OCI-M2 (cell line): ENCODE results near the gene PROM2.

ENCODE experiments used
- DNase-seq: peaks from one replicate; lab custom pipeline; 2025; ENCODE audit not compliant: unreplicated experiment; lab: John Stamatoyannopoulos, UW

The PROM2 gene

GRCh38 chr2:95305380-95306061 lies 31.3 kb downstream of the PROM2 start:
- no peak for DNase-seq

GRCh38 chr2:95306336-95306895 lies 32.2 kb downstream of the PROM2 start:
- no peak for DNase-seq

DNA sequence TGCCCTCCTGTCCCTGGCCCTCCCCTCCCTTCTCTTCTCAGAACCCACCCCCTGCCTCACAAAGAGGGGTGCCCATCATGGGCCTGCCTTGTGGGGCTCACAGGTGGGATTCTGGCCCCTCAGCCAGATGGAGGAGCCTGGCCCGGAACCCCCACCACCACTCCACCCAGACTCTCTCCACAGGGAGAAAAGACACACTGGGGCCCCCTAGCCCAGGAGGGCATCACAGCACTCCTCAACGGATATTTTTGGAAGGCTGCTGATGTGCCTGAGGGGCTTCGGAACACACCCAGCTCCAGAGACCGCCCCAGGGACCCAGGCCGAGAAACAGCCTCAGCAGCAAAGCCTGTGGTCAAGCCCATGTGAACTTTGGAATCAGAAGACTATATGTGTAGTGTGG lies 32.8 kb downstream of the PROM2 start:
- no peak for DNase-seq

DNA sequence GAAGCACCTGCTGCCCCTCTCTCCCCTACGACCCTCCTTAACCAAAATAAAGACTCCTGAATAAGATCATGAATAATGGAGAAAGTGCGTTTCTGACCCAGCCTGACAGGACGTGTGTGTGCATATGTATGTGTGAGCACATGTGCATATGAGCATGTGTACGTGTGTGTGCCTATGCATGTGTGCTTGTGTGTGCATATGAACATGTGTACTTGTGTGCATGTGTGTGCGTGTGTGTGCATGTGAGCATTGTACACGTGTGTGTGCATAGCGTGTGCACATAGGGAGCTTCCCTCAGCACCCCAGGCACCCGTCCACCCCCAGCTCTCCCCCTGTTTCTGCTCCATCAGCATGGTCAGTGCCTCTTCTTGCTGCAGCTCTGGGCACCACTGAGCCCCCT lies 33.6 kb downstream of the PROM2 start:
- no peak for DNase-seq

- no peak for DNase-seq
Observed at GRCh38 chr2:95308426-95308990, 34.3 kb downstream of the PROM2 start.

GRCh38 chr2:95309599-95309998 lies 35.4 kb downstream of the PROM2 start:
- DNase-seq, result no peak

- DNase-seq, result no peak
Observed at GRCh38 chr2:95310216-95310615, 36.0 kb downstream of the PROM2 start.

- DNase-seq, result no peak
Observed at GRCh38 chr2:95310651-95311050, 36.4 kb downstream of the PROM2 start.

DNA sequence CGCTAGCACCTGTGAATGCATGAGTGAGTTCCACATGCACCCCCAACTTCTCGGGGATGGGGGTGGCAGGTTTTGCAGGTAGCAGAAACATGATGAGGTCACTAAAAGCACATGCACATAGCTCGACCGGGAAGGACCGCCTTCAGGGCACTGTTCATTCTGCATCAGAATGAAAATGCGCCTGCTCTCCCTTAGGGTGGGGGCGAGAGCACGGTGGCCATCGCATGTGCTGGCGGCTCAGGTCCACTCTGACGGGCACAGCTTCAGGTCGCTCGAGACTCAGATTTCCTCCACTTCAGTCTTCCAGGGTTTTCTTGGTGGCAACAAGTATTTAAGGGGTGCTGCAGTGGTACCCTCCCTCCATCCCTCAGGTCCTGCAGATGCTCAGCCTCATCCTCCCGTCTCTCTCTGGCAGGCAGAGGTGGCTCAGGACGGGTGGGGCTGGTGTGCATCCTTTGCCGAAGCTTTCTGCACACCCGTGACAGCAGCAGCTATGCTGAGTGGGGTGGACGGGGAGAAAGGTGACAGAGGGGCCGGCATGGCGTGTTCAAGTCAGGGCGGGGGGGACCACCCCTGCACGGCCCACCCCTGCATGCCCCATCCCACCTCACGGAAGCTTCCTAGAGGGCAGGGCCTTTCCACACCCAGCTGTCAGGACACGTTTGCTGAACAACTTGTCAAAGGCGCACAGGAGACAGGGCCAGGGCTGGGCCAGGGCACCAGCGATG lies 37.7 kb downstream of the PROM2 start:
- DNase-seq, result no peak

GRCh38 chr2:95312543-95313201 lies 38.4 kb downstream of the PROM2 start:
- no peak for DNase-seq

DNA sequence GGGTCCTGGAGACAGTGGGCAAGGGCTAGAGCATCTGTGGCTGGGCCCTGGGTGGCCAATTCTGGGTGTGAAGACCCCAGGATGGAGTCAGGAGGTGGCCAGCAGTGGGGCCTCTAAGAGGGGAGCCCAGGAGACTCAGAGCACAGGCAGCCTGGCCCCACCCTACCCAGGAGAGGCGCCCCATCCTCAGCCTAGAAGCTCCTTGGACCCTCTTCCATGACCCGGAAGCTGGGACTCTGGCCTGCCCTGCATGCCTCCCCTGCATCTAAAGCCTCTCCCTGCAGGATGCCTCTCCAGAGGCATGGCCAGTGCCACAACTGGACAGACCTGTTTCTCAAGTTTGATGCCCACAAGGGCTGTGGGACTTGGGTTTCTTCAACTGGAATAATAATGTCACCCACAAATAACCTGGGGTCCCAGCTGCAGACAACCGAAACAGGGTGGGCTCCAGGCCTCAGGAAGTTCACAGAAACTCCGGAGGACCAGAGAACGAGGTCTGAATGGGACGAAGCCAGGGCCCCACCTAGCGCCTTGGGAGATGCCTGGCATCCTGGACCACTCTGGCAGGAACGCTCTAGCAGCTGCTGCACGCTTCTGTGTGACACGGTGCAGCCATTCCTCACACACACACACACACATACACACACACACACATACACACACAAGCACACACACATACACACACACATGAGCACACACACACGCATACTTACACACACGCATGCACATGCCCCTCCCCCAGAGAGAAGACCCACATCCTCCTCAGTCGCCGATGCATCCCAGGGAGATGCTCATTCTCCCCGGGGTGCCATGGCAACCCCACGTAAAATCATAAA lies 39.3 kb downstream of the PROM2 start:
- DNase-seq, result no peak

GRCh38 chr2:95314598-95314963 lies 40.3 kb downstream of the PROM2 start:
- DNase-seq, result no peak

DNA sequence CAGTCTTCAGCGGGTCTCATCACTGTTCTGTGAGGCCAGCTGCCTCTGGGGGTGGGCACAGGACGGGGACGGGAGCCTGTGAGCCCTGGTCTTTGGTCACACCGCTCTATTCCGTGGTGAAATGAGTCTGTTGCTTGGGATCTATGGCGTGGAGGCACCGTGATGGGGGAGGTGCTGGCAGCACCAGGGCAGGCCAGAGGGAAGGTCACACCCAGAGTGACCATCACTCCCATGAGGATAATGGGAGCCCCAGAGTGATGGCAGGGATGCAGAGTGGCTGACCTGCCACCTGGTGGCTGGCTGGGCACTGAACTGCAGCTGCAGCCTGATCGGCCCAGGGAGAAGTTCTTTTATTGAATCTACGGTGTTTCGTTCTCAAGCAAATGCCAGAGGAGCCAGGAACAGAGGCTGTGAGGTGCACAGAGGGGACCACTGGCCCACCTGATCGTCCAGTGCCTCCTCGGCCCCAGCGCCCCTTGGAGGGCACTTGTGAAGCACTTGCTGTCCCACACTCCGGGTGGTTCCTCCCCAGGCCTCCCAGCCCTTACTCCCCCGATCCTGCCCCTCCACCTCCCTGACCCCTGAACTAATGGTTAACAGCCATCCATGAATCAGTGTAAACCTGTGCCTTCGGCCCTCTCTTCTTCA lies 40.8 kb downstream of the PROM2 start:
- DNase-seq, result no peak

- DNase-seq, result no peak
Observed at GRCh38 chr2:95315801-95316411, 41.7 kb downstream of the PROM2 start.

GRCh38 chr2:95316466-95317122 lies 42.3 kb downstream of the PROM2 start:
- no peak for DNase-seq

GRCh38 chr2:95317123-95317500 lies 42.9 kb downstream of the PROM2 start:
- DNase-seq, result no peak

- DNase-seq, result no peak
Observed at GRCh38 chr2:95317665-95318425, 43.6 kb downstream of the PROM2 start.

DNA sequence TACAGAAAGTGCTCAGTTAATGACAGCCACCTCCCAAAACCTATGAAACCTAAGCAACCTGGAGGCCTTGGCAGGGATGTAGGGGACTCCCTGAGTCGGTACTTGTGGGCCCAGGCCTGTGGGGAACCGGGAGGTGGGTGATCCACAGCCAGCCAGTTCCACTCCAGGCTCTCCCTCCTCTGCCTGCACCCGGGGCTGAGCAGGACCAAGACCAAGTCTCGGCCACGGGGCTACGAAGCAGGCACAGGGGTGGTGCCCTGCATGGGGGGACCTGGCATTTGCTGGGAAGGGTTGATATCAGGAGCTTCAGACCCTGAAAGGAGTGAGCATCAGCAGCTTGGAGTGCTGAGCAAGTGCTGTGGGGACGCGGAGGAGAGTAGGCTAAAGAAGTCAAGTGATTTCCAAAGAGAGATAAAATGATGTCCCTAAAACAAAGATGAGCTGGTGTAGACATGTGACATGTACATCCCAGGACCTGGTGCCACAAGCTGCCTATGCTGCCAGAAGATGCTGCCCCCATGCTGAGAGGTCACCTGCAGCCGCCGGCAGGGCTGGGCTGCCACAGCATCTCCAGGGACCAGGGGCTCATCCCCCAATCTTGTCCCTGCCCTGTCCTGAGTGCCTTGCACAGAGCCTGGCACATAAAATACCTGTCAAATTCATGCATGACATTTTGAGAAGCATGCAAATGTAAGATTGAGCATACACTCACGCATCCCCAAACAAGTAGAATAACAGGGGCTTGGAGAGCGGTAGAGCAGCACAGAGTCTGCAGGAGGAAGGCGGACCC lies 44.4 kb downstream of the PROM2 start:
- no peak for DNase-seq
